Metanephros (tissue), 1 donor: ENCODE data around the gene BBIP1. TPM values are rescaled to one million over a fixed set of nuclear protein-coding genes. Genes with fewer than 3 reads are reported as not detected.

Experiments used
- total RNA-seq: library from RNA; depleted of rRNA; stranded (reverse); fragments of >200 nt; gene quantifications from one replicate; pipeline ENCODE4 v1.2.3, GENCODE V29; 2014

The BBIP1 gene, protein sequence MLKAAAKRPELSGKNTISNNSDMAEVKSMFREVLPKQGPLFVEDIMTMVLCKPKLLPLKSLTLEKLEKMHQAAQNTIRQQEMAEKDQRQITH
- 20.8 TPM for total RNA-seq

DNA sequence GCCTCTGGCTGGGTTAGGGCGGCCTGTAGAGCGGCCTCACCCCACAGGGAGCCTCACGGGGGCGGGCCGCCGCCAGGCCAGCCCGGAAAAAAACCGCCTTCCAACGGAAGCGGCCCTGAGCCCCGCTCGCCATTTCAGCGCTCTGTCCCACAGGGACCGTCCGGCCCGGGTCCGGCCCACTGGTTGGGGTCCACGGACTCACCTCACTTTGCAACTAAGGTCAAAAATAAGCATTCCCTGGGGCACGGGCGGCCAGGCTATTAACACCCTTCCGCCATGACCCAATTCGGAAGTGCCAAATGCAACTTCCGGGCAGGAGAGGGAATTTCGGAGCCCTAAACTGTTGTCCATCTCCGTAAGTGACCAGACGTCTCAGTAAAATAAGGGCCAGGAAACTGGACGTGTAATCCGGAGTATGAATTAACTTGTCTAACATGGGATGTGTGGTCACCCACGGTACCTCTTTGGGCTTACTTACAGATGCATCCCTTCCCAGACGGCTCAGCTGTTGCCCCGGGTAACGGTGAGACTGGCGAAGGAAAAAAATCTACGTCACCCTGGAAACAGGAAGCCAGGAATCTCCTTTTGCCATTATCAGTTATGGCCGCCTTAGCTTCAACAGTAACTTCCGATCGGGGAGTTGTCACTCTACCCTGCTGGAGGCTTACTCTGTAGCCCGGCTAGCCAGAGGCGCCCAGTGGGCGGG lies at the start of gene BBIP1:
Gene BBIP1 (minus strand): TSS at position 538 of the 706 bp plus-strand sequence. CDS start 1,023 bp downstream, outside the sequence.

DNA sequence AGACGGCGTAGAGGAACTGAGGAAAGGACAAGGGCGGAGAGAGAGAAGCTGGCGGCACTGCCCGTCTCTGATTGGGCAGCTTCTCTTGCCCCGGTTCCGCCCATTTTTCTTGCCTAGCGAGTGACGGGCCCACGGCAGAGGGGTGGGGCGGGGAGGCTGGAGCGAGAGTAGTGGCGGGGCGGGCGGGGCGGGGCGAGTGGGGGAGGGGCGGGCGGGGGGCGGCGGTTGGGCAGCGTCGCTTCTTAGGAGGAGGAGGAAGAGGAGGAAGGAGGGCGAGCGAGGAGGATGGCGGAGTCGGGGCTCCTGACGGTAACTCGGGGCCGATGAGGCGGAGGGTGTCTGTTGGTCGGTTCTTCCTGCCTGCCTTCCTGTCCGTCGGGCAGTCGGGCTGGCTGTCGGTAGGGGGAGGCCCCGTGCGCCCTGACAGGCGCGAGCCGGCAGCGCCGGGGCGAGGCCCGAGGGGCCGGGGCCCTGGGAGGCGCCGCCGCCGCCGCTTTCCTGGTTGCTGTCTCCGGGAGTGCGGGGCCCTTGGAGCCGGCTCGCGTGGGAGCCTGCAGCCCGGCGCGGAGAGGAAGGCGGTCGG lies 460 bp upstream of the BBIP1 start, which contains the start of gene SHOC2:
Gene SHOC2 (plus strand): TSS at position 256 of the 583 bp plus-strand sequence. CDS start 44,755 bp downstream, outside the sequence.

DNA sequence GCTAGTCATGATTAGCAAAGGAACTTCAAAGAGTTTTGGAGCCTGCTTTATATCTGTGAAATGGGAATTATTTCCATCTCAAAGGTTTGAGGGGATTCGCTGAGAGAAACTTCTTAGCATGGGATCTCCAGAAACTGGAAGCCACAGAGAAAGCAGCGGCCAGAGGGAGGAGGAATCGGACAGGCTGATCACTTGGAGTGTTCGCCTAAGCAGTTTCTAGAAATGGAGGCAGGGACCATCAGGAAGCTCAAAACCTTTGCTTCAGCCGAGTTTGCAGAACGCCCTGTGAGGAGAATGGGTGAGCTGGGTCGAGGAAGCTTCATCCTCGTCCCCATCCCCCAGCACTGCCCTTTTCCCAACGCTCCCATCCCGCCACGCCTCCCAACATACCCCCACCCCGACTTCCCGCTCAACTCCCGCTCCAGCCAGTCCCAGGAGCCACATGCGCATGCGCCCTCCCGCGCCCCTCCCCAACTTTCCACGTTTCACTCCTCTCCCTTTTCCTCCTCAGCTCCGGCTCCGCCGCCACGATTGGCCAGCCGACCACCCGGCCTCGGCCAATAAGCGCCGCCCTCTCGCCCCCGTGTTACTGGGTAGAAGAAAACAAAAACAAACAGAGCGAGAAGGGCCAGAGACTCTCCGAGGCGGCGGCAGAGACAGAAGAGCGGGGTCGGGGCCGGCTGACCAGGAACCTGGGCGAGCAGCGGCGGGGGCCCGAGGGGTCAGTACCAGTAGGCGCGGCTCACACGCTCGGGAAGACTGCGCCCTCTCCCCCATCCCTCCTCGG lies 47.5 kb downstream of the BBIP1 start, which contains the start of gene PDCD4:
Gene PDCD4 (plus strand): TSS at position 631 of the 787 bp plus-strand sequence. CDS start 4,100 bp downstream, outside the sequence.

Other genes with a start within 250 kb of the BBIP1 start
- gene PDCD4, start 47.3 kb downstream of the BBIP1 start, total RNA-seq = 71.0 TPM
- gene SHOC2, start 424 bp upstream of the BBIP1 start, total RNA-seq = 48.0 TPM
- 7.1 TPM for gene ADRA2A, start 157.8 kb upstream of the BBIP1 start, total RNA-seq